ENCODE data around the gene GNG12. TPM values are rescaled to one million over a fixed set of nuclear protein-coding genes. Genes with fewer than 3 reads are reported as not detected.

The GNG12 gene
- total and polyA plus RNA-seq, 8 donors, result 51.2 to 71.9 (median 57.1) TPM

DNA sequence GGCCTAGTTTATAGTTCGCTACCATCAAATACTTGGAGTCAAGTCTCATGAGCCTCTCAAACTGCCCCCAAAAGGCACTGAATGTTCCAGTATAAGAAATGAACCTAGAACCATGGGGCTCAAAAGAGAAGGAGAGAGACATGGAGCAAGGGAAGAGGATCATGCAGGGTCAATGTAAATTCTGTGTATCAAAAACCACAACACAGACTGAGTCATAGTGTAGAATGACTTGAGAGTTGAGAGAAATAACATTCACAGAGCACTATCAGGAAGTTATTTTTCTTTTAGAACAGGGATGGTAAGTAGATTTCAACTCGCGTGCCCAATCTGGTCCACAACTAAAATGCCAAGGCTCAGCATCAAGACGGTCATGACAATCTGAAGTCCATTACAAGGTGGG is 59.8 kb downstream of the GNG12 start:
- no peak overlapping the region for H3K27ac ChIP-seq
- ATAC-seq, result no peak
- no peak for DNase-seq
- no peaks in the 10 kb centered on the region for H3K9me3 ChIP-seq
- H3K36me3 ChIP-seq, result no peaks in the 10 kb centered on the region
- TF ChIP-seq, protein P1, sequence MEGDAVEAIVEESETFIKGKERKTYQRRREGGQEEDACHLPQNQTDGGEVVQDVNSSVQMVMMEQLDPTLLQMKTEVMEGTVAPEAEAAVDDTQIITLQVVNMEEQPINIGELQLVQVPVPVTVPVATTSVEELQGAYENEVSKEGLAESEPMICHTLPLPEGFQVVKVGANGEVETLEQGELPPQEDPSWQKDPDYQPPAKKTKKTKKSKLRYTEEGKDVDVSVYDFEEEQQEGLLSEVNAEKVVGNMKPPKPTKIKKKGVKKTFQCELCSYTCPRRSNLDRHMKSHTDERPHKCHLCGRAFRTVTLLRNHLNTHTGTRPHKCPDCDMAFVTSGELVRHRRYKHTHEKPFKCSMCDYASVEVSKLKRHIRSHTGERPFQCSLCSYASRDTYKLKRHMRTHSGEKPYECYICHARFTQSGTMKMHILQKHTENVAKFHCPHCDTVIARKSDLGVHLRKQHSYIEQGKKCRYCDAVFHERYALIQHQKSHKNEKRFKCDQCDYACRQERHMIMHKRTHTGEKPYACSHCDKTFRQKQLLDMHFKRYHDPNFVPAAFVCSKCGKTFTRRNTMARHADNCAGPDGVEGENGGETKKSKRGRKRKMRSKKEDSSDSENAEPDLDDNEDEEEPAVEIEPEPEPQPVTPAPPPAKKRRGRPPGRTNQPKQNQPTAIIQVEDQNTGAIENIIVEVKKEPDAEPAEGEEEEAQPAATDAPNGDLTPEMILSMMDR (IDR thresholded peaks at IDR 0.05), result no peak
- H3K27me3 ChIP-seq, result no peaks in the 10 kb centered on the region
- no peaks in the 10 kb centered on the region for H3K4me1 ChIP-seq
- H3K4me3 ChIP-seq, result no peak overlapping the region
- intact Hi-C loops (cut with DNase I), result no loop called here

GRCh38 chr1:67771749-67772148 is 61.5 kb downstream of the GNG12 start:
- no peak overlapping the region for H3K27ac ChIP-seq
- H3K4me3 ChIP-seq, result no peak overlapping the region
- no peaks in the 10 kb centered on the region for H3K27me3 ChIP-seq
- no peak for ATAC-seq
- intact Hi-C loops (cut with DNase I), result no loop called here
- no peak for DNase-seq
- no peaks in the 10 kb centered on the region for H3K36me3 ChIP-seq
- TF ChIP-seq, protein P1 (IDR thresholded peaks at IDR 0.05), result no peak
- H3K4me1 ChIP-seq, result peaks cover 0 to under 1% of the 10 kb centered on the region in 2 donors
- H3K9me3 ChIP-seq, result no peaks in the 10 kb centered on the region

- H3K9me3 ChIP-seq, result no peaks in the 10 kb centered on the region
- intact Hi-C loops (cut with DNase I), result no loop called here
- H3K4me3 ChIP-seq, result no peak overlapping the region
- no peaks in the 10 kb centered on the region for H3K36me3 ChIP-seq
- TF ChIP-seq, protein P1 (IDR thresholded peaks at IDR 0.05), result no peak
- peaks cover 0 to 7% of the 10 kb centered on the region in 2 donors for H3K4me1 ChIP-seq
- H3K27ac ChIP-seq, result no peak overlapping the region
- ATAC-seq, result peak; percentile 78
- peak in 1 of 4 donors; percentile 40 for DNase-seq
- H3K27me3 ChIP-seq, result no peaks in the 10 kb centered on the region
These were observed 62.1 kb downstream of the GNG12 start for GRCh38 chr1:67771152-67771551.

GRCh38 chr1:67769633-67770256 is 63.5 kb downstream of the GNG12 start:
- ATAC-seq (no peak), DNase-seq (no peak)
- TF ChIP-seq, protein P1 (IDR thresholded peaks at IDR 0.05), result no peak
- H3K4me3 ChIP-seq, result no peak overlapping the region
- no peak overlapping the region for H3K27ac ChIP-seq
- H3K27me3 ChIP-seq, result no peaks in the 10 kb centered on the region
- intact Hi-C loops (cut with DNase I), result no loop called here
- no peaks in the 10 kb centered on the region for H3K36me3 ChIP-seq
- H3K9me3 ChIP-seq, result no peaks in the 10 kb centered on the region
- peaks cover 0 to 7% of the 10 kb centered on the region in 2 donors for H3K4me1 ChIP-seq

DNA sequence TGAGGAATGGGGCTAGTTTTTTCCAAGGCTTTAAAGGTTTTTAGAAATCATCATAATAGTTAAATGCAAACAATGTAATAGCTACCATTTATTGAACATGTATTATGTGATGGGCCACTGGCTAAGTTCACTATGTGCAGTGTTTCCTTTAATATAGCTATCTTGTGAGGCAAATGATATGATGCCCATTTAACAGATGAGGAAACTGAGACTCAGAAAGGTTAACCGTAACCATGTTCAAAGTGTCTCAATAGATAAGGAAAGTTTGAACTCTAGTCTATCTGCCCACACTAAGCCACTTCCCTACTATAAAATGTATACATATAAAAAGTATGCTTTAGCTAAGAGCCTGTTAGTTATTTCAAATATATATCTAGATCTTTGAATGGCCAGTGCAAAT is 64.8 kb downstream of the GNG12 start:
- Histone ChIP-seq H3K4me3 (no peak overlapping the region), H3K36me3 (no peaks in the 10 kb centered on the region), H3K9me3 (no peaks in the 10 kb centered on the region), H3K4me1 (peaks cover 0 to 7% of the 10 kb centered on the region in 2 donors), H3K27ac (no peak overlapping the region), H3K27me3 (peaks cover 0 to 8% of the 10 kb centered on the region in 2 donors)
- intact Hi-C loops (cut with DNase I), result no loop called here
- TF ChIP-seq, protein P1 (IDR thresholded peaks at IDR 0.05), result no peak
- DNase-seq (no peak), ATAC-seq (no peak)

Data from left lung (tissue), 10 donors.